Parathyroid adenoma (tissue), 2 donors: ENCODE results near the gene PGA5.

Experiments used
- H2AFZ ChIP-seq: fragments of 300-600 bp; sonication (generic); one replicate; pipeline ENCODE4 v1.7.0; 2017; ENCODE audit warnings: antibody characterized with exemption, mild to moderate bottlenecking
- H3K27ac ChIP-seq: fragments of 300-600 bp; sonication (generic); one replicate; pipeline ENCODE4 v1.7.0; 2017
- H3K27me3 ChIP-seq: fragments of 300-600 bp; sonication (generic); one replicate; pipeline ENCODE4 v1.7.0; 2017; ENCODE audit warnings: low read length; ENCODE audit not compliant: control insufficient read depth, insufficient read depth
- H3K36me3 ChIP-seq: fragments of 300-600 bp; sonication (generic); one replicate; pipeline ENCODE4 v1.7.0; 2017; ENCODE audit warnings: low read length; ENCODE audit not compliant: control insufficient read depth, insufficient read depth
- H3K4me1 ChIP-seq: fragments of 300-600 bp; sonication (generic); one replicate; pipeline ENCODE4 v1.7.0; 2017; ENCODE audit warnings: control low read depth
- H3K4me2 ChIP-seq: fragments of 300-600 bp; sonication (generic); one replicate; pipeline ENCODE4 v1.7.0; 2017; ENCODE audit warnings: low read length
- H3K4me3 ChIP-seq: fragments of 300-600 bp; sonication (generic); one replicate; pipeline ENCODE4 v1.7.0; 2017; ENCODE audit warnings: low read depth, low read length
- H3K79me2 ChIP-seq: fragments of 300-600 bp; sonication (generic); one replicate; pipeline ENCODE4 v1.7.0; 2017; ENCODE audit warnings: control low read depth
- H3K9ac ChIP-seq: fragments of 300-600 bp; sonication (generic); one replicate; pipeline ENCODE4 v1.7.0; 2017; ENCODE audit warnings: mild to moderate bottlenecking
- H3K9me3 ChIP-seq: fragments of 300-600 bp; sonication (generic); one replicate; pipeline ENCODE4 v1.7.0; 2017; ENCODE audit warnings: low read length; ENCODE audit not compliant: control insufficient read depth
- TF ChIP-seq, protein P1 (sequence below): fragments of 300-600 bp; sonication (generic); IDR thresholded peaks from one replicate; pipeline ENCODE4 v1.7.0; 2017; ENCODE audit warnings: antibody characterized with exemption, mild to moderate bottlenecking
- donor health status: primary hyperparathyroidism.

PGA5 gene

DNA sequence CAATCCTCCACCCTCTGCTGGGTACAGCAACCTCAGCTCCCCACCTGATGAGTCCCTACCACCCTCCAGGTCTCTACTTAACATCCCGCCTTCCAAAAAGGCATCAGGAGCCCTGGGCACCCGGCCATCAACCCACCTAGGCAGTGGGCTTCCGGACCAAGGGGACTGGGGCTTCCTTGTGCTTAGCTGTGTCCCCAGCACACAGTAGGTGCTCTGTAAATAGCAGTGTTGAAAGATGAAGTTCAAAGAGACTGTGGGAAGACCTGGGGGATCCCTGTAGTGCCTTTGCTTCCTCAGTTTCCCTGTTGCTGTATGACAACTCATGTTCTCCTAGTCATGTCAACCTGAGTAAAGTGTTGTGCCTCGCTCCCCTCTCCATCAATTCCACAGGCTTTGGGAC lies 33.1 kb downstream of the PGA5 start:
- H3K4me3 ChIP-seq = no peak overlapping the region
- H3K4me2 ChIP-seq = no peak overlapping the region
- no peaks in the 10 kb centered on the region for H3K9me3 ChIP-seq
- H3K79me2 ChIP-seq = no peaks in the 10 kb centered on the region
- H3K27me3 ChIP-seq = no peaks in the 10 kb centered on the region
- TF ChIP-seq, protein P1, sequence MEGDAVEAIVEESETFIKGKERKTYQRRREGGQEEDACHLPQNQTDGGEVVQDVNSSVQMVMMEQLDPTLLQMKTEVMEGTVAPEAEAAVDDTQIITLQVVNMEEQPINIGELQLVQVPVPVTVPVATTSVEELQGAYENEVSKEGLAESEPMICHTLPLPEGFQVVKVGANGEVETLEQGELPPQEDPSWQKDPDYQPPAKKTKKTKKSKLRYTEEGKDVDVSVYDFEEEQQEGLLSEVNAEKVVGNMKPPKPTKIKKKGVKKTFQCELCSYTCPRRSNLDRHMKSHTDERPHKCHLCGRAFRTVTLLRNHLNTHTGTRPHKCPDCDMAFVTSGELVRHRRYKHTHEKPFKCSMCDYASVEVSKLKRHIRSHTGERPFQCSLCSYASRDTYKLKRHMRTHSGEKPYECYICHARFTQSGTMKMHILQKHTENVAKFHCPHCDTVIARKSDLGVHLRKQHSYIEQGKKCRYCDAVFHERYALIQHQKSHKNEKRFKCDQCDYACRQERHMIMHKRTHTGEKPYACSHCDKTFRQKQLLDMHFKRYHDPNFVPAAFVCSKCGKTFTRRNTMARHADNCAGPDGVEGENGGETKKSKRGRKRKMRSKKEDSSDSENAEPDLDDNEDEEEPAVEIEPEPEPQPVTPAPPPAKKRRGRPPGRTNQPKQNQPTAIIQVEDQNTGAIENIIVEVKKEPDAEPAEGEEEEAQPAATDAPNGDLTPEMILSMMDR = no peak
- no peak overlapping the region for H3K27ac ChIP-seq
- H3K9ac ChIP-seq = no peak overlapping the region
- H2AFZ ChIP-seq = no peak overlapping the region
- H3K4me1 ChIP-seq = no peaks in the 10 kb centered on the region
- no peaks in the 10 kb centered on the region for H3K36me3 ChIP-seq

DNA sequence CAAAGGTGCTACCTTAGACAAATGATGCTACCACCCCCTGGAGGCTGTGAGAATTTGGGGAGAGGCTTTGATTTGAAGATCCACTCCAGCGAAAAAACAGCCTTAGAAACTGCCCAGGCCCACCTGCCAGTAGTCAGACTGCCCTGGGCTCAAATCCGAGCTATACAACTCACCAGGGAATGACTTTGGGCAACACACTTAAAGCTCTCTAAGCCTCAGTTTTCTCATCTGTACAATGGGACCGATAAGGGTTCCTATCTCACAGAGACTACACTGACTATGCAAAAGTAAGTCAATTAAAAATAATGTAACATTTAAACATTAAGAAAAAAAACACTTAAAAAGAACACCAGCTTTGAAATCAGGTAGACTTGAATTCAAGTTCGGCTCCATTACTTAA lies 34.2 kb downstream of the PGA5 start:
- Histone ChIP-seq H3K9me3 (no peaks in the 10 kb centered on the region), H3K4me3 (no peak overlapping the region), H2AFZ (no peak overlapping the region), H3K27ac (no peak overlapping the region), H3K4me1 (no peaks in the 10 kb centered on the region), H3K4me2 (no peak overlapping the region), H3K27me3 (no peaks in the 10 kb centered on the region), H3K36me3 (no peaks in the 10 kb centered on the region), H3K79me2 (no peaks in the 10 kb centered on the region), H3K9ac (no peak overlapping the region)
- TF ChIP-seq, protein P1 = no peak

DNA sequence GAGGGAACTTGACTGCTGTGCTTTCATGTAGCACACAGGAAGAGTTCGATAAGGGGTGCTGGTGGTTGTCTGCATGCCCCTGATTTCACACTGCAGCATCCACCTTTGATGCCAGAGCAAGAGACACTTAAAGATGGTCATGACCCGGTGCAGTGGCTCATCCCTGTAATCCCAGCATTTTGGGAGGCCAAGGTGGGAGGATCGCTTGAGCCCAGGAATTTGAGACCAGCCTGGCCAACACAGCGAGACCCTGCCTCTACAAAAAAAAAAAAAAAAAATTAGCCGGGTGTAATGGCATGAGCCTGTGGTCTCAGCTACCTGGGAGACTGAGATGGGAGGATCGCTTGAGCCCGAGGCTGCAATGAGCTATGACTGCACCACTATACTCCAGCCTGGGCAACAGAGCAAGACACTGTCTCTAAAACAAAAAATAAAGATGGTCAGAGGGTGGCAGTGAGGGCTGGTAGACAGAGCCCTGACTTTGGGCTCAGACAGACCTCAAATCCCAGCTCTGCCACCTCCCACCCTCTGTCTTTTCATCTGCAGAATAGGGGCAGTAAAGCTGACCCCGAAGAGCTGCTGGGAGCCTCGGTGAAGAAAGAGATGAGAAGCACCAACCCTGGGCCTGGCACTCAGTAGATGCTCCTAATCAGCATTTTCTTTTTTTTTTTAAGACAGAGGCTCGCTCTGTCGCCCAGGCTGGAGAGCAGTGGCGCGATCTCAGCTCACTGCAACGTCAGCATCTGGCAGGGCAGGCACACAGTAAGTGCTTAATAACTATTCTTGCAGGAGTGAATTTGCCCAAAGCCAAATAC lies 36.4 kb downstream of the PGA5 start:
- Histone ChIP-seq H3K27me3 (no peaks in the 10 kb centered on the region), H3K4me3 (no peak overlapping the region), H2AFZ (no peak overlapping the region), H3K27ac (no peak overlapping the region), H3K4me2 (no peak overlapping the region), H3K36me3 (no peaks in the 10 kb centered on the region), H3K9ac (no peak overlapping the region), H3K79me2 (no peaks in the 10 kb centered on the region), H3K9me3 (no peaks in the 10 kb centered on the region), H3K4me1 (no peaks in the 10 kb centered on the region)
- TF ChIP-seq, protein P1 = no peak

DNA sequence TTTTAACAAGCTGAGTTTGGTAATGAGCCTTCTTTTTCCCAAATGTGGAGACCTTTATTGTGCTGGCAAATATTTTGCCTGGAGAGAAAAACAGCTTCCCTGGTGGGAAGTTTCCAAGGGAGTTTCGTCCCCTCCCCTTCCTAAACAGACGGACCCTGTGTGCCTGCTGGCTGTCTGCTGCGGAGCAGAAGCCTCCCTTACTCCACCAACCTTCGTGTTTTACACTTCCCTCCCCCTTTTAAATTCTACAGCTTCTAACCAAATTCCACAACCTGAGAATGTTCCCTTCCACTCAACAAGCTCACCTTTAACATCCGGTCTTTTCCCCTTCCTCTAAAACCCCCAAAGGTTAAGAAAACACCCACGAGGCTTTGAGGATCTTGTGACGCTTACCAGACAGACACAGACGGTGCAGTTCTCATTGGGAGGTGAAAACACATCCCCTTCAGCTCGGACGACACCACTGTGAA lies 37.1 kb downstream of the PGA5 start:
- Histone ChIP-seq H3K4me2 (no peak overlapping the region), H3K36me3 (no peaks in the 10 kb centered on the region), H3K4me3 (no peak overlapping the region), H3K4me1 (no peaks in the 10 kb centered on the region), H3K79me2 (no peaks in the 10 kb centered on the region), H3K9me3 (no peaks in the 10 kb centered on the region), H3K27me3 (no peaks in the 10 kb centered on the region), H3K9ac (no peak overlapping the region), H3K27ac (no peak overlapping the region), H2AFZ (no peak overlapping the region)
- TF ChIP-seq, protein P1 = no peak
